K562 (cell line): ENCODE results near the gene MYB. TPM values are rescaled to one million over a fixed set of nuclear protein-coding genes. Genes with fewer than 3 reads are reported as not detected.

ENCODE experiments used
- ATAC-seq: fragments of 200-7000 bp; cut with Tn5 transposase; 3 replicates; pipeline ENCODE4 v1.9.1; 2020; ENCODE audit warnings: moderate library complexity
- BruUV-seq: library from RNA; stranded (reverse); fragments of 400-500 nt; replicated peaks from 2 replicates; lab custom pipeline; 2021; lab: Mats Ljungman, UMichigan
- CTCF ChIA-PET: fragments of 300-600 bp; formaldehyde crosslinking; extraction: SDS; loops from one replicate; lab custom pipeline; 2021; ENCODE audit warnings: low intra/inter-chr PET ratio; lab: Yijun Ruan, JAX
- POLR2A ChIA-PET: fragments of 300-600, 350-650 bp; sonication (Branson Sonifier 250); formaldehyde crosslinking; extraction: SDS; loops from one replicate; lab custom pipeline; 2021; ENCODE audit warnings: antibody characterized with exemption, inconsistent platforms; lab: Yijun Ruan, JAX
- DNase-seq, 4 experiments: peaks; one replicate each; pipeline versions ENCODE4 v3.0.0 to v3.0.0-alpha.2; 2011 to 2018; ENCODE audit warnings: low spot score in 3 of 4, mixed read lengths in 3 of 4; ENCODE audit errors: extremely low read depth in 1 of 4
- FAIRE-seq: peaks from 2 replicates; lab custom pipeline; 2011; peaks lifted over from hg19 to GRCh38; lab: Jason Lieb, UNC
- H2AFZ ChIP-seq: 2 replicates; pipeline ENCODE4 v1.6.0; 2011; ENCODE audit warnings: low read depth, low read length, control low read depth, inconsistent platforms
- H3K27ac ChIP-seq: fragments of 200-600 bp; 3 replicates; pipeline ENCODE4 v1.8.0; 2011; ENCODE audit warnings: low read depth, mild to moderate bottlenecking, control low read depth, inconsistent platforms, low read length, moderate library complexity, mixed read lengths; ENCODE audit errors: extremely low read depth
- H3K27me3 ChIP-seq, 2 experiments: fragments of 300-600 bp in 1 of 2; 2 replicates in 1 of 2; 3 replicates in 1 of 2; pipeline versions ENCODE4 v1.6.0 to v1.8.0; 2011; ENCODE audit warnings: inconsistent platforms in 2 of 2, low read length in 2 of 2, mild to moderate bottlenecking in 1 of 2, mixed read lengths in 1 of 2, moderate library complexity in 1 of 2; ENCODE audit not compliant: control insufficient read depth in 2 of 2, insufficient read depth in 2 of 2
- H3K36me3 ChIP-seq: fragments of 300-600 bp; 3 replicates; pipeline ENCODE4 v1.8.0; 2011; ENCODE audit warnings: mild to moderate bottlenecking, low read length, inconsistent platforms; ENCODE audit not compliant: control insufficient read depth, insufficient read depth
- H3K4me1 ChIP-seq, 2 experiments: fragments of 200-600 bp in 1 of 2; replicated peaks in 1 of 2; 2 replicates in 1 of 2; 3 replicates in 1 of 2; pipeline versions ENCODE4 v1.5.1 to v1.8.0; 2011; ENCODE audit warnings: inconsistent platforms in 2 of 2, low read length in 2 of 2, mild to moderate bottlenecking in 1 of 2, mixed read lengths in 1 of 2, moderate library complexity in 1 of 2; ENCODE audit not compliant: control insufficient read depth in 2 of 2, insufficient read depth in 2 of 2
- H3K4me2 ChIP-seq: 2 replicates; pipeline ENCODE4 v1.6.1; 2011; ENCODE audit warnings: low read length, control low read depth, inconsistent platforms, mixed read lengths; ENCODE audit not compliant: insufficient read depth
- H3K4me3 ChIP-seq: fragments of 200-600 bp; sonication (generic), shearing (Covaris generic); 2 replicates; pipeline ENCODE4 v1.5.1; 2016; ENCODE audit warnings: control low read depth, inconsistent platforms
- H3K79me2 ChIP-seq: fragments of 200-600 bp; 3 replicates; pipeline ENCODE4 v1.8.0; 2011; ENCODE audit warnings: low read length, inconsistent platforms; ENCODE audit not compliant: control insufficient read depth, insufficient read depth
- H3K9ac ChIP-seq, 2 experiments: 2 replicates each; pipeline versions ENCODE4 v1.6.0 to v1.6.1; 2011; ENCODE audit warnings: low read depth in 2 of 2, low read length in 2 of 2, control low read depth in 1 of 2, inconsistent platforms in 1 of 2, mild to moderate bottlenecking in 1 of 2, mixed read lengths in 1 of 2; ENCODE audit not compliant: insufficient read depth in 1 of 2
- H3K9me1 ChIP-seq: one replicate; pipeline ENCODE4 v1.6.0; 2011; ENCODE audit warnings: inconsistent platforms, mild to moderate bottlenecking, low read length, moderate library complexity; ENCODE audit not compliant: control insufficient read depth, insufficient read depth
- H3K9me3 ChIP-seq: replicated peaks from 2 replicates; pipeline ENCODE4 v1.5.1; 2011; ENCODE audit warnings: low read depth, low read length, inconsistent platforms; ENCODE audit not compliant: control insufficient read depth, insufficient read depth
- H4K20me1 ChIP-seq: replicated peaks from 2 replicates; pipeline ENCODE4 v1.6.1; 2011; ENCODE audit warnings: low read length, inconsistent platforms, mixed read lengths; ENCODE audit not compliant: control insufficient read depth, insufficient read depth
- CREB1 ChIP-seq, 2 experiments: sonication (generic) in 1 of 2; formaldehyde crosslinking in 1 of 2; IDR thresholded peaks; 2 replicates each; pipeline versions ENCODE4 v1.6.1 to v1.8.0; 2012 to 2022; ENCODE audit warnings: inconsistent platforms in 1 of 2, mild to moderate bottlenecking in 1 of 2, missing genetic modification reagents in 1 of 2, moderate library complexity in 1 of 2
- POLR2A ChIP-seq: fragments of 450-650 bp; conservative IDR thresholded peaks from 2 replicates; pipeline ENCODE4 v1.6.1; 2016
- POLR2B ChIP-seq: fragments of 450-650 bp; IDR thresholded peaks from 2 replicates; pipeline ENCODE4 v1.6.1; 2018; ENCODE audit warnings: low read depth; ENCODE audit not compliant: partially characterized antibody
- POLR2G ChIP-seq: fragments of 200-400 bp; formaldehyde crosslinking; IDR thresholded peaks from 2 replicates; pipeline ENCODE4 v1.6.1; 2017; ENCODE audit warnings: low read depth, mild to moderate bottlenecking, antibody characterized with exemption, low read length, moderate library complexity
- PRPF4 ChIP-seq: fragments of 200-400 bp; formaldehyde crosslinking; IDR thresholded peaks from one replicate; pipeline ENCODE4 v1.6.1; 2017; ENCODE audit warnings: low read length, low read depth, mild to moderate bottlenecking; ENCODE audit not compliant: insufficient read depth, poor library complexity, severe bottlenecking
- TAL1 ChIP-seq: fragments of 450-650 bp; IDR thresholded peaks from 2 replicates; pipeline ENCODE4 v1.6.1; 2016; ENCODE audit warnings: mild to moderate bottlenecking
- ZNF354B ChIP-seq: fragments of 250-450 bp; sonication (Bioruptor Pico); IDR thresholded peaks from 2 replicates; pipeline ENCODE4 v1.4.0; 2020
- ZNF561 ChIP-seq: fragments of 450-650 bp; formaldehyde crosslinking; conservative IDR thresholded peaks from 2 replicates; pipeline ENCODE4 v1.4.0; 2020; ENCODE audit warnings: mild to moderate bottlenecking, moderate library complexity
- ZNF830 ChIP-seq: fragments of 250-450 bp; sonication (Bioruptor Pico); IDR thresholded peaks from 2 replicates; pipeline ENCODE4 v1.5.0; 2021; ENCODE audit warnings: mild to moderate bottlenecking
- ZSCAN32 ChIP-seq: fragments of 450-650 bp; formaldehyde crosslinking; IDR thresholded peaks from 2 replicates; pipeline ENCODE4 v1.4.0; 2020; ENCODE audit warnings: mild to moderate bottlenecking, moderate library complexity
- WGBS: fragments of 100-300 bp; shearing (Covaris generic); methylation state at CpG from one replicate; pipeline ENCODE4 v1.1.6; 2016; ENCODE audit warnings: low coverage, mixed read lengths; ENCODE audit not compliant: insufficient coverage; ENCODE audit errors: missing lambda C conversion rate; 5-methylcytosine and 5-hydroxymethylcytosine counted together
- in situ Hi-C: fragments of 300-500 bp; cut with MboI; formaldehyde crosslinking; loops from 4 replicates; pipeline ENCODE4 v1.15.0; 2018; ENCODE audit warnings: inconsistent platforms, mixed read lengths
- intact Hi-C: fragments of 100-400 bp; cut with micrococcal nuclease; formaldehyde crosslinking; loops from 2 replicates; pipeline ENCODE4 v1.14.2; 2022
- polyA plus RNA-seq, 8 experiments: library from polyadenylated mRNA; depleted of rRNA in 4 of 8; stranded (reverse) in 5 of 8; unstranded in 3 of 8; fragments of >200 nt; fragmentation: Nextera tagmentation in 2 of 8; fragmentation: Illumina TruSeq in 1 of 8; extraction: Ambion mirVana in 2 of 8; extraction: Trizol in 1 of 8; gene quantifications; 2 replicates each; pipeline versions ENCODE4 v1.2.1 to v1.2.3, GENCODE V29; 2011 to 2014; ENCODE audit warnings: inconsistent platforms in 1 of 8, missing spikeins in 1 of 8
- total RNA-seq, 7 experiments: library from RNA; depleted of rRNA in 6 of 7; stranded (reverse); fragments of >200 nt in 6 of 7; fragmentation: Illumina TruSeq in 2 of 7; extraction: Trizol in 2 of 7; gene quantifications; 2 replicates each; pipeline versions ENCODE4 v1.2.1 to v1.2.3, GENCODE V29; 2011 to 2021; ENCODE audit warnings: low replicate concordance in 1 of 7

The MYB gene
- total and polyA plus RNA-seq, 9 of the 15 experiments (the other 6 are each of a cell fraction or from before 2014, with no cell fraction given): 35.8 to 218 (median 140) TPM

GRCh38 chr6:135168766-135169165 lies 12.3 kb upstream of the MYB start:
- intact Hi-C loops (no loop called here), in situ Hi-C loops (no loop called here)
- no peak for ATAC-seq
- TF ChIP-seq POLR2B: no peak
- TF ChIP-seq POLR2G: no peak
- TF ChIP-seq TAL1: no peak
- TF ChIP-seq PRPF4: no peak
- TF ChIP-seq POLR2A: no peak
- TF ChIP-seq ZSCAN32 (CRISPR knock-in tag): no peak
- TF ChIP-seq ZNF561 (CRISPR knock-in tag): no peak
- TF ChIP-seq ZNF354B (CRISPR knock-in tag): no peak
- Histone ChIP-seq H3K9me1 (no peaks in the 10 kb centered on the region), H3K27ac (no peak overlapping the region), H3K9me3 (no peaks in the 10 kb centered on the region), H3K79me2 (no peaks in the 10 kb centered on the region), H2AFZ (no peak overlapping the region), H3K9ac (no peak overlapping the region), H3K4me2 (no peak overlapping the region), H3K36me3 (no peaks in the 10 kb centered on the region), H3K27me3 (no peaks in the 10 kb centered on the region), H3K4me3 (no peak overlapping the region), H3K4me1 (peaks cover 5% of the 10 kb centered on the region in 2 experiments), H4K20me1 (no peaks in the 10 kb centered on the region)
- no peak for DNase-seq
- CTCF ChIA-PET: no interaction called here
- no TSS peak for BruUV-seq
- POLR2A ChIA-PET: interaction anchor here (0.9 kb wide), 1 partner anchor 12 kb away, joined by 3 read pairs; no protein-coding TSS in a partner anchor
- no peak for FAIRE-seq

- Histone ChIP-seq H3K9me1 (no peaks in the 10 kb centered on the region), H3K79me2 (no peaks in the 10 kb centered on the region), H3K27ac (no peak overlapping the region), H3K27me3 (no peaks in the 10 kb centered on the region), H3K9ac (no peak overlapping the region), H3K9me3 (no peaks in the 10 kb centered on the region), H3K36me3 (no peaks in the 10 kb centered on the region), H3K4me2 (no peak overlapping the region), H4K20me1 (no peaks in the 10 kb centered on the region), H2AFZ (peak overlapping the region; percentile 64), H3K4me1 (peaks cover 11 to 12% of the 10 kb centered on the region in 2 experiments), H3K4me3 (no peak overlapping the region)
- no peak for TF ChIP-seq ZNF830
- no peak for TF ChIP-seq CREB1 (IDR thresholded peaks at IDR 0.05)
- TF ChIP-seq CREB1 (CRISPR knock-in tag; IDR thresholded peaks at IDR 0.05): no peak
- intact Hi-C loops: no loop called here
- BruUV-seq: no TSS peak
- WGBS: 7% methylated on average over 2 of the region's 2 CpGs
- no peak for DNase-seq
- no peak; the same call in 1 of the 3 replicates for ATAC-seq
- FAIRE-seq: no peak
- CTCF ChIA-PET: no interaction called here
- POLR2A ChIA-PET: interaction anchor here (1.1 to 1.2 kb wide), 2 partner anchors 11 to 116 kb away, joined by 3 read pairs; partner anchors contain the start of genes HBS1L and MYB
- in situ Hi-C loops: no loop called here
Observed at GRCh38 chr6:135170238-135170637, 10.9 kb upstream of the MYB start.
